Thoracic aorta (tissue), 2 donors: Measurements from ENCODE around the gene KRT28. TPM values are rescaled to one million over a fixed set of nuclear protein-coding genes. Genes with fewer than 3 reads are reported as not detected.

ENCODE experiments used
- total RNA-seq, 2 donors: library from RNA; depleted of rRNA; stranded (reverse); fragments of >200 nt; gene quantifications; one replicate each; pipeline versions ENCODE4 v1.1.0 to v1.2.3, GENCODE V29; 2016

Gene KRT28
- total RNA-seq, 2 donors from 2014 or later, result not detected

Other genes with a start within 250 kb of the KRT28 start
- gene CCR7, start 234.5 kb downstream of the KRT28 start, total RNA-seq, result not detected
- 10 to 100 TPM; 55.9 to 84.3 TPM for gene SMARCE1, start 152.1 kb downstream of the KRT28 start, total RNA-seq
- under 1 TPM; 0.63 to 0.81 TPM for gene KRT222, start 134.8 kb downstream of the KRT28 start, total RNA-seq
- gene KRT24, start 96.2 kb downstream of the KRT28 start, total RNA-seq, result not detected
- not detected for gene KRT25, start 44.6 kb downstream of the KRT28 start, total RNA-seq
- gene KRT26, start 27.8 kb downstream of the KRT28 start, total RNA-seq, result not detected
- not detected for gene KRT27, start 17.4 kb downstream of the KRT28 start, total RNA-seq
- gene KRT10, start 22.7 kb upstream of the KRT28 start, total RNA-seq, result 10 to 100 TPM in 1 of 2 donors, 1 to 10 TPM in 1; 2.3 to 13.5 TPM
- not detected for gene KRT12, start 67.3 kb upstream of the KRT28 start, total RNA-seq
- gene KRT20, start 85.3 kb upstream of the KRT28 start, total RNA-seq, result 1 to 10 TPM in 1 of 2 donors, not detected in 1; 1.8 TPM
- under 1 TPM in 1 of 2 donors, not detected in 1; 0.54 TPM for gene KRT23, start 137.7 kb upstream of the KRT28 start, total RNA-seq
- not detected for gene KRT39, start 167.0 kb upstream of the KRT28 start, total RNA-seq
- gene KRT40, start 184.4 kb upstream of the KRT28 start, total RNA-seq, result not detected
- gene KRTAP3-3, start 194.2 kb upstream of the KRT28 start, total RNA-seq, result not detected
- not detected for gene KRTAP3-2, start 199.9 kb upstream of the KRT28 start, total RNA-seq
- gene KRTAP3-1, start 209.2 kb upstream of the KRT28 start, total RNA-seq, result not detected
- not detected for gene KRTAP1-5, start 227.2 kb upstream of the KRT28 start, total RNA-seq
- gene KRTAP1-4, start 230.2 kb upstream of the KRT28 start, total RNA-seq, result not detected
- not detected for gene KRTAP1-3, start 234.9 kb upstream of the KRT28 start, total RNA-seq
- gene KRTAP1-1, start 241.5 kb upstream of the KRT28 start, total RNA-seq, result not detected
- gene KRTAP2-1, start 247.4 kb upstream of the KRT28 start, total RNA-seq, result not detected